Endodermal cell (in vitro differentiated cells): ENCODE measurements around the gene LRP1. TPM values are rescaled to one million over a fixed set of nuclear protein-coding genes. Genes with fewer than 3 reads are reported as not detected.

Source experiments
- DNase-seq: peaks from one replicate; pipeline ENCODE4 v3.0.0-alpha.2; 2017
- H3K27ac ChIP-seq: 2 replicates; pipeline ENCODE4 v1.5.1; 2013; ENCODE audit warnings: mild to moderate bottlenecking, low read depth, low read length, moderate library complexity
- H3K27me3 ChIP-seq: 2 replicates; pipeline ENCODE4 v1.6.1; 2013; ENCODE audit warnings: mild to moderate bottlenecking, low read length, moderate library complexity; ENCODE audit not compliant: insufficient read depth, control insufficient read depth, poor library complexity, severe bottlenecking
- H3K36me3 ChIP-seq: 2 replicates; pipeline ENCODE4 v1.7.0; 2013; ENCODE audit warnings: mild to moderate bottlenecking, low read length, moderate library complexity; ENCODE audit not compliant: control insufficient read depth, insufficient read depth
- H3K4me1 ChIP-seq: one replicate; pipeline ENCODE4 v1.7.0; 2013; ENCODE audit warnings: low read length; ENCODE audit not compliant: control insufficient read depth, insufficient read depth
- H3K4me3 ChIP-seq: 2 replicates; pipeline ENCODE4 v1.5.1; 2013; ENCODE audit warnings: mild to moderate bottlenecking, low read length, moderate library complexity
- H3K9ac ChIP-seq: 2 replicates; pipeline ENCODE4 v1.6.1; 2013; ENCODE audit warnings: mild to moderate bottlenecking, low read length, moderate library complexity; ENCODE audit not compliant: poor library complexity, severe bottlenecking; ENCODE audit errors: extremely low read depth
- H3K9me3 ChIP-seq: 2 replicates; pipeline ENCODE4 v1.6.1; 2013; ENCODE audit warnings: mild to moderate bottlenecking, low read length, moderate library complexity; ENCODE audit not compliant: control insufficient read depth
- H3K27ac Mint-ChIP-seq: 2 replicates; pipeline ENCODE4 v1.8.0; 2020; ENCODE audit warnings: mixed read lengths
- H3K27me3 Mint-ChIP-seq: 2 replicates; pipeline ENCODE4 v1.8.0; 2021; ENCODE audit warnings: mild to moderate bottlenecking, mixed read lengths; ENCODE audit not compliant: insufficient read depth
- H3K36me3 Mint-ChIP-seq: 2 replicates; pipeline ENCODE4 v1.8.0; 2020; ENCODE audit warnings: low read depth, mixed read lengths
- H3K4me1 Mint-ChIP-seq: 2 replicates; pipeline ENCODE4 v1.8.0; 2020; ENCODE audit warnings: mixed read lengths
- H3K4me3 Mint-ChIP-seq: 2 replicates; pipeline ENCODE4 v1.8.0; 2020; ENCODE audit warnings: mild to moderate bottlenecking, moderate library complexity, mixed read lengths
- H3K9me3 Mint-ChIP-seq: 2 replicates; pipeline ENCODE4 v1.8.0; 2020; ENCODE audit warnings: mild to moderate bottlenecking, mixed read lengths
- CTCF ChIP-seq: fragments of 200-600 bp; sonication (generic); conservative IDR thresholded peaks from 2 replicates; pipeline ENCODE4 v1.5.0; 2021; ENCODE audit warnings: antibody characterized with exemption, mild to moderate bottlenecking
- WGBS, 2 experiments: methylation state at CpG; one replicate each; pipeline versions ENCODE4 v1.1.5 to v1.1.7; 2013; ENCODE audit warnings: missing lambda C conversion rate in 2 of 2, mixed read lengths in 1 of 2; ENCODE audit not compliant: insufficient coverage in 1 of 2, insufficient read length in 1 of 2; 5-methylcytosine and 5-hydroxymethylcytosine counted together
- total RNA-seq, 2 donors: library from RNA; stranded (reverse); fragmentation: NEBNext Ultra II Directional in 1 of 2; extraction: Animal tissue kit (Norgen Biotek cat#: 25700) in 1 of 2; gene quantifications; 2 replicates in 1 of 2; 3 replicates in 1 of 2; pipeline ENCODE4 v1.2.1, GENCODE V29; 2021

Gene LRP1
- total RNA-seq, 2 donors from 2014 or later, result 74.5 to 87.7 TPM

DNA sequence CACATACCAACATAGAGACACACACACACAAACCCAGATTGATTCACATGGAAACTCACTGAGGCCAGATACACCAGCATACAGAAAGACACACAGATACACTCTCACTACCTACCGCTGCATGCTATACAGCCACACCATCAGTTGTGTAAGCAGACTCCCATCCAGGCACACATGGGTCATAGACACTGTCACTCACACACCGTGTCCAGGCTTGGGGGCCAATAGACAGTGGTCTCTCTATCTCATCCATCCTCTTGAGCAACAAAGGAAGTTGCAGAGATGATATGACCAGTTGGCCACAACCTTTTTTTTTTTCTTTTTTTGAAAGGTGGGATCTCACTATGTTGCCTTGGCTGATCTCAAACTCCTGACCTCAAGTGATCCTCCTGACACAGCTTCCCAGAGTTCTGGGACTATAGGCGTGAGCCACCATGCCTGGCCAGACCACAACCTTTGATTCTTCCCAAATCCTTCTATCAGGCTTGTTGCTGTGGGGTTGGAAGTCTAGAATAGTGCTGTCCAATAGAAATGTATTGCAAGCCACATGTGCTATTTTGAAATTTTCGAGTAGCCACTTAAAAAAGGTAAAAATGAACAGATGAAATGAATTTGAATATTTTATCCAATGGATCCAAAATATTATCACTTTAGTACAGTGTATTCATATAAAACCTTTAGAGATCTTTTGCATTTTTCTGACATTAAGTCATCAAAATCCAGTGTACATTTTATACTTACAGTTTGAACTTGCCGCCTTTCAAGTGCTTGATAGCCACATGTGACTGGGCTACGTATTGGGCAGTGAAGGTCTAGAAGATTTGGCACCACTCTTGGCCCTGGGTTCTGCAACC lies 11.7 kb downstream of the LRP1 start:
- no peaks in the 10 kb centered on the region for H3K27me3 ChIP-seq
- H3K4me3 Mint-ChIP-seq, result no peak overlapping the region
- no peaks in the 10 kb centered on the region for H3K27me3 Mint-ChIP-seq
- H3K36me3 ChIP-seq, result peaks cover 42% of the 10 kb centered on the region
- H3K27ac Mint-ChIP-seq, result no peak overlapping the region
- H3K9ac ChIP-seq, result no peak overlapping the region
- peaks cover 10% of the 10 kb centered on the region for H3K4me1 Mint-ChIP-seq
- H3K9me3 Mint-ChIP-seq, result no peaks in the 10 kb centered on the region
- no peaks in the 10 kb centered on the region for H3K9me3 ChIP-seq
- peaks cover 8% of the 10 kb centered on the region for H3K4me1 ChIP-seq
- no peak overlapping the region for H3K4me3 ChIP-seq
- 93 to 94% methylated on average over 2 to 6 of the region's 6 CpGs for WGBS, 2 experiments
- DNase-seq, result no peak
- H3K36me3 Mint-ChIP-seq, result peaks cover 46% of the 10 kb centered on the region
- no peak overlapping the region for H3K27ac ChIP-seq
- TF ChIP-seq CTCF, result no peak

GRCh38 chr12:57141249-57141648 lies 13.0 kb downstream of the LRP1 start:
- H3K36me3 Mint-ChIP-seq, result peaks cover 57% of the 10 kb centered on the region
- no peaks in the 10 kb centered on the region for H3K9me3 Mint-ChIP-seq
- Histone ChIP-seq H3K9ac (no peak overlapping the region), H3K27me3 (no peaks in the 10 kb centered on the region), H3K9me3 (no peaks in the 10 kb centered on the region), H3K4me3 (no peak overlapping the region), H3K4me1 (no peaks in the 10 kb centered on the region), H3K27ac (no peak overlapping the region), H3K36me3 (peaks cover 54% of the 10 kb centered on the region)
- WGBS, 2 experiments, result 78 to 83% methylated on average over 5 to 8 of the region's 8 CpGs
- peak overlapping the region; percentile 55 for H3K27ac Mint-ChIP-seq
- no peaks in the 10 kb centered on the region for H3K27me3 Mint-ChIP-seq
- H3K4me1 Mint-ChIP-seq, result peaks cover 9% of the 10 kb centered on the region
- no peak for TF ChIP-seq CTCF
- DNase-seq, result no peak
- no peak overlapping the region for H3K4me3 Mint-ChIP-seq

DNA sequence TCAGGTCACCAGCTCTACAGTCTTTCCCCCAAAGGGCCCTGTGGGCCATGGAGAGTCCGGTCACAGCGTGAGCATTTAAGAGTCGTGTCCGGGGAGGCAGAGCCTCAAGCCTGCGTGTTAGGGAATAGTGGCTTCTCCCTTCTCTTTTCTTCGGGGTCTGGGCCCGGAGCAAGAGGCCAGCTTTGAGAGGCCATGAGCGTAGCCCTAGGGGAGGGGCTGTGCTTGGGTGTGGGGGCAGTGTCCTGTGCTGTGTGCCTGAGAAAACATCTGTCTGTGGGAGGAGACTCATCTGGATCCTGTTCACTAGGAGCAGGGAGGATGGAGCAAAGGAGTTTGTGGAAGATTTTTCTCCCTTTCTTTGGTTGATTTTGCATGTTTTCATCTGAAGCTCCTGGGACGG lies 13.8 kb downstream of the LRP1 start:
- Histone ChIP-seq H3K27ac (no peak overlapping the region), H3K4me1 (peaks cover 8% of the 10 kb centered on the region), H3K9ac (no peak overlapping the region), H3K4me3 (no peak overlapping the region), H3K9me3 (no peaks in the 10 kb centered on the region), H3K36me3 (peaks cover 56% of the 10 kb centered on the region), H3K27me3 (no peaks in the 10 kb centered on the region)
- Mint-ChIP-seq H3K27ac (no peak overlapping the region), H3K4me1 (peaks cover 17% of the 10 kb centered on the region), H3K27me3 (no peaks in the 10 kb centered on the region), H3K36me3 (peaks cover 58% of the 10 kb centered on the region), H3K9me3 (no peaks in the 10 kb centered on the region), H3K4me3 (no peak overlapping the region)
- no peak for TF ChIP-seq CTCF
- DNase-seq, result no peak
- 94 to 95% methylated on average over 3 to 9 of the region's 9 CpGs for WGBS, 2 experiments
